GM12875 (cell line): ENCODE measurements around the gene GAS7.

Experiments used
- H3K4me3 ChIP-seq: one replicate; pipeline ENCODE4 v1.5.1; 2011; ENCODE audit warnings: low read depth, low read length, control low read depth
- TF ChIP-seq, protein P1 (sequence below): IDR thresholded peaks from 2 replicates; pipeline ENCODE4 v1.5.1; 2011; ENCODE audit warnings: low read depth, mild to moderate bottlenecking, control low read depth, inconsistent platforms, low read length, moderate library complexity, borderline replicate concordance; ENCODE audit not compliant: insufficient read depth

The GAS7 gene

DNA sequence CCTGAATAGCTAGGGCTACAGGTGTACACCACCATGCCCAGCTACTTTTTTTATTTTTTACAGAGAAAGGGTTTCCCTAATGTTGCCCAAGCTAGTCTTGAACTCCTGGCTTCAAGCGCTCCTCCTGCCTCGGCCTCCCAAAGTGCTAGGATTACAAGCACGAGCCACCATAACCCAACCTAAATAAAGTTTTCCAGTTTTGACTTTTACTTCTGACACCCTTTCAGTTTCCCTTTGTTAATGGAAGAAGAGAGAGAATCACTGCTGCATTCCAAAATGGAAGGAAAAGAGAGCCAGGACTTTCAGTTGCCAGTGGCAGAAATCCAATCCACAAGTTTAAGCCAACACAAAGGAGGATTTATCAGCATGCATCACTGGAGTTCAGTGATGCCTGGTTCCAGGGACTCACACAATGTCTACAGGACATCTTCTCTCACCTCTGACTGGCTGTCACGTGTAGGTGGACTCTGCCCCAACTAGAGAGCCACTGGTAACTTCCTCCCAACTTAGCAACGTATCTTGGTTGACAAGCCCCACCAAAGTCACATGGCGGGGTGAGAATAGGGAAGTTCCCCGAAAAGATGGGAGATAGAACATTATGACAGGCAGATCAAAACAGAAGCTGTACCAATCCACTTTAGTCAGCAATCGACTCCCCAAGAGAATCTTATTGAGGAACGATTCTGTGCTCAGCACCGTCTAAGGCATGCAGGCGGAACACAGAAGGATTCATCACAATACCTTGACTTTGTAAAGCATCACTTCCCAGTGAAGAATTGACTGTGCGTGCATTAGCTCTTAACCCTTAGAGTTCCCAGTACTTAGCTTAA, 46.5 kb downstream of the GAS7 start:
- TF ChIP-seq, protein P1, sequence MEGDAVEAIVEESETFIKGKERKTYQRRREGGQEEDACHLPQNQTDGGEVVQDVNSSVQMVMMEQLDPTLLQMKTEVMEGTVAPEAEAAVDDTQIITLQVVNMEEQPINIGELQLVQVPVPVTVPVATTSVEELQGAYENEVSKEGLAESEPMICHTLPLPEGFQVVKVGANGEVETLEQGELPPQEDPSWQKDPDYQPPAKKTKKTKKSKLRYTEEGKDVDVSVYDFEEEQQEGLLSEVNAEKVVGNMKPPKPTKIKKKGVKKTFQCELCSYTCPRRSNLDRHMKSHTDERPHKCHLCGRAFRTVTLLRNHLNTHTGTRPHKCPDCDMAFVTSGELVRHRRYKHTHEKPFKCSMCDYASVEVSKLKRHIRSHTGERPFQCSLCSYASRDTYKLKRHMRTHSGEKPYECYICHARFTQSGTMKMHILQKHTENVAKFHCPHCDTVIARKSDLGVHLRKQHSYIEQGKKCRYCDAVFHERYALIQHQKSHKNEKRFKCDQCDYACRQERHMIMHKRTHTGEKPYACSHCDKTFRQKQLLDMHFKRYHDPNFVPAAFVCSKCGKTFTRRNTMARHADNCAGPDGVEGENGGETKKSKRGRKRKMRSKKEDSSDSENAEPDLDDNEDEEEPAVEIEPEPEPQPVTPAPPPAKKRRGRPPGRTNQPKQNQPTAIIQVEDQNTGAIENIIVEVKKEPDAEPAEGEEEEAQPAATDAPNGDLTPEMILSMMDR, result no peak
- no peak overlapping the region for H3K4me3 ChIP-seq

DNA sequence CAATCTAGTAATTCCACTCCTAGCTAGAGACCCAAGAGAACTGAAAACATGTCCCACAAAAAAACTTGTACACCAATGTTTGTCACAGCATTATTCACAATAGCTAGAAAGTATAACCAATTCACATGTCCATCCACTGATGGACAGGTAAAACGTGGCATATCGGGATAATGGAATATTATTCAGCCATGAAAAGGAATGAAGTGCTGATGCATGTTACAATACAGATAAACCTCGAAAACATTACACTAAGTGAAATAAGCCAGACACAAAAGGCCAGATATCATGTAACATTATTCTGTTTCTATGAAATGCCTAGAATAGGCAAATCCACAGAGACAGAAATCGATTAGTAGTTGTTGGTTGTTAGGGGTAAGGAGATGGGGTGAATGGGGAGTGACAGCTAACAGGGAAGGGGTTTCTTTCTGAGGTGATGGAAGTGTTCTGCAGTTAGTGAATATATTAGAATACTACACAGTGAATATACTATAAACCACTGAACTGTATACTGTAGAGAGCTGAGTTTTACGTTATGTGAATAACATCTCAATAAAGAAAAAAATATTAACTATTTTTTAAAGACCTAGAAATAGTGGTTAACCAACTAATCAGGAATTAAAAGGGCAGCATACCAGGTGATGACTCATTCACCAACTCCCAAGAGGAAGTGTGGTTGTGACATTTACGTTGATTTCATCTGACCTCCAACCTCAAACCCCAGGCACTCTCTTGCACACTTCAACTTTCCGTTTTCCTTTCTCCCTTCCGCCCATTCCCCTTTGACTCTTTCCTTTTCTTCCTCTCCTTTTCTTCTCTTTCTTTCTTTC, 48.6 kb downstream of the GAS7 start:
- TF ChIP-seq, protein P1, result no peak
- no peak overlapping the region for H3K4me3 ChIP-seq

DNA sequence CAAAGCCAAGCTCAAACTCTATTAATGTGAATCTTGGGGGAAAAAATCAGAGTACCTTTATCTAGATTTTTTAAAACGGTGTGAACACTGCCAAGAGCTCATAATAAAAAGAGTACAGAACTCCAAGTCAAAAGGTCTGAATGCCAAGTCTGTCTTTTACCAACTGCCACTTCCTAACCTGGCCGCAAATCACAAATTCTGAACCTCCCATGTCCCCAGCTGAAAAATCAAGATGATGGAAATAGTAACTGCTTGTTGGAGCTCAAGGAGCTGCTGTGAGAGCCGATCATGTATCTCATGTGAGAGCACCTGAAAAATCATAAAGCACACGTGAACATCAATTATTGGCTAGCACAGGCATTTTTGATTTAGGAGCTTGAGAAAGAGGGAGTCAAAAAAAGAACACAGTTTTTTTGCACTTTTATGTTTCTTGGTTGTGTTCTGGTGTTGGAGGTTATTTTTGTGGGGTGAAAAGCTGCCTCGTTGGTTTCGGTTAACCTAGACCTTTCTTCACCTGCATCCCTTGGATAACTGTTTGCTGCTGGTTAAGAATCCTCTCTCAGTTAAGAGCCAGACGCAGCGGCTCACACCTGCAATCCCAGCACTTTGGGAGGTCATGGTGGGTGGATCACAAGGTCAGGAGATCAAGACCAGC, 50.5 kb downstream of the GAS7 start:
- no peak overlapping the region for H3K4me3 ChIP-seq
- TF ChIP-seq, protein P1, result no peak

DNA sequence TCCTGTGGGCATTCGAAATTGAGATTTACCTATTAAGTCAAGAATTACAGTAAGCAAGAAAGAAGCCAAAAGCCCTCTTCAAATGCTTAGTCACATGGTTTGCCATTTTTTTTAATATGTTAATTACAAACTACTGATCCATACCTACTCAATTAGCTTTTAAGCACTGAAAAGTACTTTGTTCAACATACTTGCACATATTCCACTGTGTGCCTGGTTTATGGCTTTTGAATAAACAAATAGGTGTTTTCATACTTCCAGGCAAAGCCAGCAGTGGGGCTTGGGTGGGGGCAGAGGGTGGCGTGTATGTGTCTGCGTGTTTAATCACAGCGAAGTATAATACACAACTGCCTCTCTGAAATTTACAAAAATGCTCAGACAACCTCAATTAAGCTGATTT, 51.4 kb downstream of the GAS7 start:
- H3K4me3 ChIP-seq, result no peak overlapping the region
- TF ChIP-seq, protein P1, result no peak

DNA sequence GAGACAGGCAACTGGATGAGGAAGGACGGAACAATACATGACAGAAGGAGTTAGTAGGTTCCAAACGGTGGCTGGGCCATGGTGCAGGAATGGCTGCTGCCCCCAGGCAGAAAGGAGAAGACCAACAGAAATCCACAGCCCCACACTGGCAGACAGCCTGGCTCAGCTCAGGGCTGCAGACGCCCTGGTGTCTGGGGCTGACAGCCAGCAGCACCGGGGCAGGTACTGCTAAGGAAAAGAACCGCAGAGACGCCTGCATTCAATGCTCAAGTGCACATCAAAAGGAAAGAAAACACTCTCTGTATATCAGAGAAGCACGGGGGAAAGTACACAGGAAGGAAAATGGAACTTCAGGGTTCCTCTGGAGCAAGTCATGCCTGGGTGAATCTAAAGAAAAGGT, 53.4 kb downstream of the GAS7 start:
- no peak overlapping the region for H3K4me3 ChIP-seq
- TF ChIP-seq, protein P1, result no peak

DNA sequence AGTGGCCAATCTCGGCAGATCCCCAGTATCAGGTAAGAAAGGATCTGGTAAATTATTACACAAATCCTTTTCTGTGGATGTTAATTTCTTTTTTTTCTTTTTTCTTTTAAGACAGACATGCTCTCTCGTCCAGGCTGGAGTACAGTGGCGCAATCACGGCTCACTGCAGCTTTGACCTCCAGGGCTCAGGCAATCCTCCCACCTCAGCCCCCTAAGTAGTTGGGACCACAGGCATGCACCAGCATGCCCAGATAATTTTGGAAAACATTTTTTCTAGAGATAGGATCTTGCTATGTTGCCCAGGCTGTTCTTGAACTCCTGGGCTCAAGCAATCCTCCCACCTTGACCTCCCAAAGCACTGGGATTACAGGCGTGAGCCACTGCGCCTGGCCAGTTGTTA, 54.0 kb downstream of the GAS7 start:
- no peak overlapping the region for H3K4me3 ChIP-seq
- TF ChIP-seq, protein P1, result no peak
